Measurements from ENCODE around the gene LMAN2L.

Gene LMAN2L

GRCh38 chr2:96763511-96764252 lies 23.8 kb upstream of the LMAN2L start:
- ATAC-seq, result no peak
- no peak for DNase-seq
- no peaks in the 10 kb centered on the region for H3K9me3 Mint-ChIP-seq

GRCh38 chr2:96762529-96763311 lies 22.9 kb upstream of the LMAN2L start:
- Mint-ChIP-seq H3K4me3 (peak overlapping the region; percentile 81 to 86), H3K27me3 (no peaks in the 10 kb centered on the region), H3K9me3 (no peaks in the 10 kb centered on the region), H3K27ac (peak overlapping the region in 1 of 2 donors; percentile 21), H3K4me1 (peaks cover 69% of the 10 kb centered on the region)
- DNase-seq (no peak), ATAC-seq (no peak)

More at GRCh38 chr2:96763511-96764252, 23.8 kb upstream of the LMAN2L start:
- peak overlapping the region; percentile 81 to 86 for H3K4me3 Mint-ChIP-seq
- peak overlapping the region in 1 of 2 donors; percentile 82 for H3K27ac Mint-ChIP-seq
- H3K4me1 Mint-ChIP-seq, result peaks cover 76% of the 10 kb centered on the region
- H3K27me3 Mint-ChIP-seq, result no peaks in the 10 kb centered on the region

GRCh38 chr2:96760986-96761832 lies 21.3 kb upstream of the LMAN2L start:
- H3K4me3 Mint-ChIP-seq, result peak overlapping the region; percentile 81 to 86
- H3K4me1 Mint-ChIP-seq, result peaks cover 55% of the 10 kb centered on the region
- H3K27ac Mint-ChIP-seq, result peak overlapping the region; percentile 52 to 85
- no peaks in the 10 kb centered on the region for H3K27me3 Mint-ChIP-seq
- no peaks in the 10 kb centered on the region for H3K9me3 Mint-ChIP-seq
- DNase-seq (no peak), ATAC-seq (peak; percentile 82)

- Mint-ChIP-seq H3K9me3 (no peaks in the 10 kb centered on the region), H3K4me1 (peaks cover 54% of the 10 kb centered on the region), H3K27ac (peak within 1 kb of the TSS; percentile 52 to 89), H3K4me3 (peak within 1 kb of the TSS; percentile 86 to 88), H3K27me3 (no peaks in the 10 kb centered on the region)
- DNase-seq (peak; percentile 88 to 92), ATAC-seq (peak; percentile 93)
These were observed 20.4 kb upstream of the LMAN2L start, which contains the start of gene CNNM4 for GRCh38 chr2:96760036-96760985. CNNM4 (plus strand) TSS chr2:96760902; CDS start chr2:96761000, 98 bp downstream.

- no peak for ATAC-seq
- H3K27me3 Mint-ChIP-seq, result no peaks in the 10 kb centered on the region
These were observed 19.7 kb upstream of the LMAN2L start for GRCh38 chr2:96759548-96759947.

GRCh38 chr2:96758987-96759386 lies 19.1 kb upstream of the LMAN2L start:
- Mint-ChIP-seq H3K4me3 (no peak overlapping the region), H3K9me3 (no peaks in the 10 kb centered on the region), H3K27ac (no peak overlapping the region), H3K4me1 (peaks cover 46% of the 10 kb centered on the region), H3K27me3 (no peaks in the 10 kb centered on the region)
- DNase-seq (no peak), ATAC-seq (no peak)

More at GRCh38 chr2:96759548-96759947, 19.7 kb upstream of the LMAN2L start:
- H3K4me1 Mint-ChIP-seq, result peaks cover 51% of the 10 kb centered on the region
- H3K27ac Mint-ChIP-seq, result no peak overlapping the region
- DNase-seq, result no peak
- peak overlapping the region in 1 of 2 donors; percentile 80 for H3K4me3 Mint-ChIP-seq
- H3K9me3 Mint-ChIP-seq, result no peaks in the 10 kb centered on the region

GRCh38 chr2:96757477-96757860 lies 17.6 kb upstream of the LMAN2L start:
- Mint-ChIP-seq H3K4me3 (no peak overlapping the region), H3K9me3 (no peaks in the 10 kb centered on the region), H3K4me1 (peaks cover 31% of the 10 kb centered on the region), H3K27ac (no peak overlapping the region), H3K27me3 (no peaks in the 10 kb centered on the region)
- ATAC-seq, result no peak
- no peak for DNase-seq

GRCh38 chr2:96756788-96757476 lies 17.1 kb upstream of the LMAN2L start:
- Mint-ChIP-seq H3K27ac (no peak overlapping the region), H3K9me3 (no peaks in the 10 kb centered on the region)

GRCh38 chr2:96754317-96754716 lies 14.5 kb upstream of the LMAN2L start:
- Mint-ChIP-seq H3K27ac (peak overlapping the region in 1 of 2 donors; percentile 74), H3K4me1 (peaks cover 4% of the 10 kb centered on the region), H3K4me3 (no peak overlapping the region), H3K9me3 (no peaks in the 10 kb centered on the region), H3K27me3 (no peaks in the 10 kb centered on the region)
- ATAC-seq (no peak), DNase-seq (no peak)

More at GRCh38 chr2:96756788-96757476, 17.1 kb upstream of the LMAN2L start:
- no peak overlapping the region for H3K4me3 Mint-ChIP-seq
- DNase-seq (no peak), ATAC-seq (no peak)
- no peaks in the 10 kb centered on the region for H3K27me3 Mint-ChIP-seq
- peaks cover 25% of the 10 kb centered on the region for H3K4me1 Mint-ChIP-seq

- H3K27me3 Mint-ChIP-seq, result no peaks in the 10 kb centered on the region
- H3K4me3 Mint-ChIP-seq, result no peak overlapping the region
- no peaks in the 10 kb centered on the region for H3K9me3 Mint-ChIP-seq
- DNase-seq, result no peak
- no peaks in the 10 kb centered on the region for H3K4me1 Mint-ChIP-seq
- no peak for ATAC-seq
- H3K27ac Mint-ChIP-seq, result no peak overlapping the region
These were observed 13.9 kb upstream of the LMAN2L start for GRCh38 chr2:96753661-96754282.

GRCh38 chr2:96751800-96752199 lies 11.9 kb upstream of the LMAN2L start:
- H3K9me3 Mint-ChIP-seq, result no peaks in the 10 kb centered on the region
- H3K4me3 Mint-ChIP-seq, result no peak overlapping the region
- ATAC-seq (no peak), DNase-seq (no peak)
- H3K27me3 Mint-ChIP-seq, result no peaks in the 10 kb centered on the region
- H3K27ac Mint-ChIP-seq, result no peak overlapping the region
- H3K4me1 Mint-ChIP-seq, result no peaks in the 10 kb centered on the region

- peak overlapping the region in 1 of 2 donors; percentile 73 for H3K27ac Mint-ChIP-seq
These were observed 7.3 kb upstream of the LMAN2L start for GRCh38 chr2:96747061-96747617.

GRCh38 chr2:96739076-96739632 lies 710 bp downstream of the LMAN2L start:
- H3K9me3 Mint-ChIP-seq, result no peaks in the 10 kb centered on the region
- peak overlapping the region; percentile 94 for H3K4me3 Mint-ChIP-seq
- no peaks in the 10 kb centered on the region for H3K27me3 Mint-ChIP-seq
- peaks cover 28% of the 10 kb centered on the region for H3K4me1 Mint-ChIP-seq
- ATAC-seq, result no peak
- H3K27ac Mint-ChIP-seq, result peak overlapping the region; percentile 95 to 97
- DNase-seq, result no peak

More at GRCh38 chr2:96747061-96747617, 7.3 kb upstream of the LMAN2L start:
- ATAC-seq (no peak), DNase-seq (no peak)
- Mint-ChIP-seq H3K4me1 (no peaks in the 10 kb centered on the region), H3K4me3 (no peak overlapping the region), H3K9me3 (no peaks in the 10 kb centered on the region), H3K27me3 (no peaks in the 10 kb centered on the region)
